Neural crest cell (in vitro differentiated cells): ENCODE results near the gene HAX1. TPM values are rescaled to one million over a fixed set of nuclear protein-coding genes. Genes with fewer than 3 reads are reported as not detected.
"Not testable (repeated sequence)": the region's sequence is repeated elsewhere in the genome, so short reads cannot be mapped to it uniquely, and the experiment has no call there.

Source experiments
- DNase-seq: peaks from one replicate; pipeline ENCODE4 v3.0.0; 2021; ENCODE audit warnings: low read depth, mixed read lengths, low spot score
- H3K27ac Mint-ChIP-seq: one replicate; pipeline ENCODE4 v1.8.0; 2021; ENCODE audit warnings: mild to moderate bottlenecking, mixed read lengths; ENCODE audit not compliant: unreplicated experiment
- H3K27me3 Mint-ChIP-seq: 2 replicates; pipeline ENCODE4 v1.8.0; 2021; ENCODE audit warnings: low read depth, mild to moderate bottlenecking, mixed read lengths
- H3K36me3 Mint-ChIP-seq: 2 replicates; pipeline ENCODE4 v1.8.0; 2021; ENCODE audit warnings: low read depth, mild to moderate bottlenecking, mixed read lengths
- H3K4me1 Mint-ChIP-seq: 2 replicates; pipeline ENCODE4 v1.8.0; 2021; ENCODE audit warnings: mixed read lengths
- H3K4me3 Mint-ChIP-seq: one replicate; pipeline ENCODE4 v1.8.0; 2021; ENCODE audit warnings: mild to moderate bottlenecking, mixed read lengths
- H3K9me3 Mint-ChIP-seq: 2 replicates; pipeline ENCODE4 v1.8.0; 2021; ENCODE audit warnings: mixed read lengths
- CTCF ChIP-seq: fragments of 200-600 bp; sonication (generic); conservative IDR thresholded peaks from 2 replicates; pipeline ENCODE4 v1.5.0; 2021; ENCODE audit warnings: antibody characterized with exemption, mild to moderate bottlenecking
- total RNA-seq: library from RNA; stranded (reverse); gene quantifications from 2 replicates; pipeline ENCODE4 v1.2.1, GENCODE V29; 2021

The HAX1 gene
- total RNA-seq, 1 donor from 2014 or later, result 63.4 TPM

GRCh38 chr1:154304664-154305337 lies 32.4 kb downstream of the HAX1 start:
- no peak overlapping the region for H3K4me3 Mint-ChIP-seq
- H3K9me3 Mint-ChIP-seq, result peaks cover 3% of the 10 kb centered on the region
- peaks cover 2% of the 10 kb centered on the region for H3K27me3 Mint-ChIP-seq
- no peak for TF ChIP-seq CTCF
- no peaks in the 10 kb centered on the region for H3K36me3 Mint-ChIP-seq
- no peak overlapping the region for H3K27ac Mint-ChIP-seq
- no peak for DNase-seq
- no peaks in the 10 kb centered on the region for H3K4me1 Mint-ChIP-seq

- H3K4me1 Mint-ChIP-seq, result no peaks in the 10 kb centered on the region
- H3K36me3 Mint-ChIP-seq, result no peaks in the 10 kb centered on the region
- TF ChIP-seq CTCF, result no peak
- H3K9me3 Mint-ChIP-seq, result peaks cover 3% of the 10 kb centered on the region
- DNase-seq, result no peak
- H3K4me3 Mint-ChIP-seq, result no peak overlapping the region
- H3K27ac Mint-ChIP-seq, result no peak overlapping the region
- H3K27me3 Mint-ChIP-seq, result peaks cover 2% of the 10 kb centered on the region
Observed at GRCh38 chr1:154306151-154306550, 33.7 kb downstream of the HAX1 start.

GRCh38 chr1:154307670-154308270 lies 35.3 kb downstream of the HAX1 start:
- H3K4me1 Mint-ChIP-seq, H3K27me3 Mint-ChIP-seq, H3K36me3 Mint-ChIP-seq, DNase-seq, H3K27ac Mint-ChIP-seq, H3K9me3 Mint-ChIP-seq, H3K4me3 Mint-ChIP-seq: not testable (repeated sequence)

GRCh38 chr1:154309136-154309535 lies 36.7 kb downstream of the HAX1 start:
- H3K9me3 Mint-ChIP-seq, result not testable (repeated sequence)

GRCh38 chr1:154312229-154313065 lies 40.0 kb downstream of the HAX1 start:
- H3K27ac Mint-ChIP-seq, result not testable (repeated sequence)

More at GRCh38 chr1:154309136-154309535, 36.7 kb downstream of the HAX1 start:
- H3K4me1 Mint-ChIP-seq, H3K27ac Mint-ChIP-seq, H3K4me3 Mint-ChIP-seq, H3K36me3 Mint-ChIP-seq, DNase-seq, H3K27me3 Mint-ChIP-seq: not testable (repeated sequence)

GRCh38 chr1:154313066-154313356 lies 40.6 kb downstream of the HAX1 start:
- TF ChIP-seq CTCF, result no peak
- DNase-seq, result no peak
- Mint-ChIP-seq H3K4me1 (no peaks in the 10 kb centered on the region), H3K27ac (no peak overlapping the region), H3K9me3 (peaks cover 7% of the 10 kb centered on the region), H3K27me3 (peaks cover 3% of the 10 kb centered on the region), H3K36me3 (no peaks in the 10 kb centered on the region), H3K4me3 (no peak overlapping the region)

More at GRCh38 chr1:154312229-154313065, 40.0 kb downstream of the HAX1 start:
- not testable (repeated sequence) for H3K27me3 Mint-ChIP-seq, H3K4me1 Mint-ChIP-seq, H3K4me3 Mint-ChIP-seq, H3K36me3 Mint-ChIP-seq, DNase-seq, H3K9me3 Mint-ChIP-seq

GRCh38 chr1:154314226-154314625 lies 41.8 kb downstream of the HAX1 start:
- H3K4me1 Mint-ChIP-seq, H3K27ac Mint-ChIP-seq, H3K36me3 Mint-ChIP-seq, H3K4me3 Mint-ChIP-seq, DNase-seq, H3K27me3 Mint-ChIP-seq: not testable (repeated sequence)
- H3K9me3 Mint-ChIP-seq, result peaks cover 10% of the 10 kb centered on the region
